HG02970 (cell line): ENCODE results near the gene CENATAC.
"Not testable (repeated sequence)": the region's sequence is repeated elsewhere in the genome, so short reads cannot be mapped to it uniquely, and the experiment has no call there.

Experiments used
- ATAC-seq: cut with Tn5 transposase; IDR thresholded peaks from one replicate; pipeline ENCODE4 v1.9.1; 2021; ENCODE audit warnings: mild to moderate bottlenecking, moderate library complexity, moderate number of reproducible peaks; ENCODE audit not compliant: unreplicated experiment, low FRiP score

CENATAC gene, protein sequence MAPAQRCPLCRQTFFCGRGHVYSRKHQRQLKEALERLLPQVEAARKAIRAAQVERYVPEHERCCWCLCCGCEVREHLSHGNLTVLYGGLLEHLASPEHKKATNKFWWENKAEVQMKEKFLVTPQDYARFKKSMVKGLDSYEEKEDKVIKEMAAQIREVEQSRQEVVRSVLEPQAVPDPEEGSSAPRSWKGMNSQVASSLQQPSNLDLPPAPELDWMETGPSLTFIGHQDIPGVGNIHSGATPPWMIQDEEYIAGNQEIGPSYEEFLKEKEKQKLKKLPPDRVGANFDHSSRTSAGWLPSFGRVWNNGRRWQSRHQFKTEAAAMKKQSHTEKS

GRCh38 chr11:118997627-118998387 is at the start of gene CENATAC:
Gene CENATAC, plus strand, starts transcription at chr11:118998138. Its CDS starts 60 bp downstream, at chr11:118998198.
- peak; percentile 94 for ATAC-seq

GRCh38 chr11:118953265-118953664 is 44.7 kb upstream of the CENATAC start:
- no peak for ATAC-seq

DNA sequence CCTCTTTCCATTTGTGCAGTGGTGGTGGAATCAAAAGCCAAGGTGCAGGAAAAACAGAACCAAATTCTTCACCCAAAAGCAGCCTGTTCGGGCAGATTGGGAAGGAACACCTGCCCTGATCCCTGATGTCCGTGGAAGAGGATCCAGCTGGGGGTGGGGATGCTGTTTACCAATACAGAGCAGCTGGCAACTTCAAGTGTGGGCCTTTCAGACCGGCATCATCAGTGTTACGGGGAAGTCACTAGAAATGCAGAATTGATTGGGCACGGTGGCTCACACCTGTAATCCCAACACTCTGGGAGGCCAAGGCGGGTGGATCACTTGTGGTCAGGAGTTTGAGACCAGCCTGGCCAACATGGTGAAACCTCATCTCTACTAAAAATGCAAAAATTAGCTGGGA is 44.0 kb upstream of the CENATAC start:
- ATAC-seq: not testable (repeated sequence)

DNA sequence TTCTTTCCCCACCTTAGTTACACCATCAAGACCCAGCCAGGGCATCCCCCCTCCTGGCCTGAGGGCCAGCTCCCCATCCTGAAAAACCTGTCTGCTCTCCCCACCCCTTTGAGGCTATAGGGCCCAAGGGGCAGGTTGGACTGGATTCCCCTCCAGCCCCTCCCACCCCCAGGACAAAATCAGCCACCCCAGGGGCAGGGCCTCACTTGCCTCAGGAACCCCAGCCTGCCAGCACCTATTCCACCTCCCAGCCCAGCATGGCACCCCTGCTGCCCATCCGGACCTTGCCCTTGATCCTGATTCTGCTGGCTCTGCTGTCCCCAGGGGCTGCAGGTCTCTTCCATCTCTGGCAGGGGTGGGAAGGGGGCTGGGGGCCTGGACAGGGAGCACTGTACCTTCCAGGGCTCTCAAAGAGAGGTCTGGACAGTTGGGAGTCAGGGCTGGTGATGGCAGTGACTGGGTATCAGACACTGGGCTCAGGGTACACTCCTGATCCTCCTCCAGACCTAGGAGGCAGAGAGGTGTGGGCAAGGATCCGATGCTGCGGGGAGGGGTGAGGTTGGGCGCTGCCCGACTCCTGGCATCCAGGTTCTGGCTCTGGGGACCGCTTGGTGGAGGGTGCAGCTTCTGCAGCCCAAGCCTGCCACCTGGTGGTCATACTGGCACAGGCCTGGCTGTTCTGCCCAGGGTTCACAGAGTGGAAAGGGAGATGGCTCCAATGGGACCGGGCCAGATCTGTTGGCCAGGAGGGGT is 41.7 kb upstream of the CENATAC start, which contains the start of gene UPK2:
TSS of gene UPK2 (plus strand) at position 205 of the 753 bp plus-strand sequence. CDS start at position 258, 53 bp downstream.
- peak; percentile 56 for ATAC-seq

GRCh38 chr11:118956847-118957469 is 41.0 kb upstream of the CENATAC start:
- no peak for ATAC-seq

GRCh38 chr11:118957549-118957948 is 40.4 kb upstream of the CENATAC start:
- no peak for ATAC-seq

- ATAC-seq: no peak
Observed at GRCh38 chr11:118957968-118958367, 40.0 kb upstream of the CENATAC start.

- ATAC-seq: no peak
Observed at GRCh38 chr11:118958577-118958976, 39.4 kb upstream of the CENATAC start.

DNA sequence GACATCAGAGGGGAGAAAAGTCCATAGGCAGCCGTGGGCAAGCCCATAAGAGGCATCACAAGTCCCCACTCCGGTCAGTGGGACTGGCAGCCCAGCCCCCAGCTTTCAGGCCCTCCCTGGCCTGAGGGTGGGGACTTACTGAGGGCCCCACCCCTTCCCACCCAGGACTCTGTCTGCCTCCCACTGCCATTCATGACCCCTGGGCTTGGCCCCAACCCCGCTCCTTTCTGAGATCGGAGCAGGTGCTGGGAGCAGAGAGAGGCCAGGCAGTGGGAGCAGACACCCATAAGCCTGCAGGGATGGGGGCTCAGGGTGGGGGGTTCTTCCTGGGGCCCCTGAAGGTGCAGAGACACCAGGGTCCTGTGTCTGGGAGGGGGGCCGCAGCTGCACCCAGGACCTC is 36.7 kb upstream of the CENATAC start:
- ATAC-seq: no peak

DNA sequence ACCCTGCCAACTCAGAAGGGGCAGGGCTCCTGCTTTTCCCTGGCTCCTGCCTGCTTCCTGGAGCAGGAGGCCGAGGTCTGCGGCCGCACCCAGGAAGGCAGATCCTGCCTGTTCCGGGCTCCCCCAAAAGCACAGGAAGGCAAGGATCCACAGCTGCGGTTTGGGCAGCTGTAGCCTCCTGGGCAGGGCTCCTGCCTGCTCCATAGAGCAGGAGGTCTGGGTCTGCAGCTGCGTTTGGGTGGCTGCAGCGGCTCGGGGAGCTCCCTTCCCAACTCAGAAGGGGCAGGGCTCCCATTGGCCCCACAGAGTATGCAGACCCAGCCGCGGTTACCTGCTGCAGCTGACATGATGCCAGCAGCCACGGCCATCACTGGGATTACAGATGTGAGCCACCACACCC is 36.3 kb upstream of the CENATAC start:
- ATAC-seq: no peak

- ATAC-seq: not testable (repeated sequence)
Observed at GRCh38 chr11:118969508-118969907, 28.4 kb upstream of the CENATAC start.

DNA sequence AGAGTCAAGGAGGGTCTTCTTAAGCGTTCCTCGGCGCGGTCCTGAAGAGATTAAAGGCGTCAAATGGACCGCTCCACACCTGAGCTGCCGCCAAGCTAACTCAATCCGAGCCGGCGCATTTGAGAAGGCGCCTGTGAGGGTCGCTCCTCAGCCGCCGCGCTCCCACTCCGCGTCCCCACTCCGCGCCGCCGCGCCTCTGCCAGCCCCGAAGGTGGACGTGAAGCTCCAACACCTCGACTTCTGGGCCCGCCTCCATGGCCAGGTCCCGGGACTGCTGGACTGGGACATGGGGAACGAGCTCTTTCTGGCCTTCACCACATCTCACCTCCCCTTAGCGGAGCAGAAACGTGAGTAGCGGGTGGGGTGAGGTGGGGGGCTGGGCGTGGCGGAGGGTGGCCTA is 26.3 kb upstream of the CENATAC start, which contains the start of gene FOXR1:
TSS of gene FOXR1 (plus strand) at position 116 of the 400 bp plus-strand sequence. CDS start at position 287, 171 bp downstream.
- ATAC-seq: no peak

GRCh38 chr11:118973985-118974384 is 24.0 kb upstream of the CENATAC start:
- ATAC-seq: no peak

- no peak for ATAC-seq
Observed at GRCh38 chr11:118975771-118976709, 21.9 kb upstream of the CENATAC start.

DNA sequence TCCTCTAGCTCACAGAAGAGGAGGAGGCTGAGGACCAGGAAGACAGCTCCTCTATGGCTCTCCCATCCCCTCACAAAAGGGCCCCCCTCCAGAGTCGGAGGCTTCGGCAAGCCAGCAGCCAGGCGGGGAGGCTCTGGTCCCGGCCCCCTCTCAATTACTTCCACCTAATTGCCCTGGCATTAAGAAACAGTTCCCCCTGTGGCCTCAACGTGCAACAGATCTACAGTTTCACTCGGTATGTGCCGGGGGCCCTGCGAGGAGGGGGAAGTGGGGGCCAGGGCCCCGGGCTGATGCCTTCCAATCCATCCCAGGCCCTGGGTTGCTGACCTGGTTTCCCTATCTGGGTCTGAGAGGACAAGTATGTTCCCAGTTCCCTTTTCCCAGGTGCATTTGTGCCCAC is 18.5 kb upstream of the CENATAC start:
- no peak for ATAC-seq

DNA sequence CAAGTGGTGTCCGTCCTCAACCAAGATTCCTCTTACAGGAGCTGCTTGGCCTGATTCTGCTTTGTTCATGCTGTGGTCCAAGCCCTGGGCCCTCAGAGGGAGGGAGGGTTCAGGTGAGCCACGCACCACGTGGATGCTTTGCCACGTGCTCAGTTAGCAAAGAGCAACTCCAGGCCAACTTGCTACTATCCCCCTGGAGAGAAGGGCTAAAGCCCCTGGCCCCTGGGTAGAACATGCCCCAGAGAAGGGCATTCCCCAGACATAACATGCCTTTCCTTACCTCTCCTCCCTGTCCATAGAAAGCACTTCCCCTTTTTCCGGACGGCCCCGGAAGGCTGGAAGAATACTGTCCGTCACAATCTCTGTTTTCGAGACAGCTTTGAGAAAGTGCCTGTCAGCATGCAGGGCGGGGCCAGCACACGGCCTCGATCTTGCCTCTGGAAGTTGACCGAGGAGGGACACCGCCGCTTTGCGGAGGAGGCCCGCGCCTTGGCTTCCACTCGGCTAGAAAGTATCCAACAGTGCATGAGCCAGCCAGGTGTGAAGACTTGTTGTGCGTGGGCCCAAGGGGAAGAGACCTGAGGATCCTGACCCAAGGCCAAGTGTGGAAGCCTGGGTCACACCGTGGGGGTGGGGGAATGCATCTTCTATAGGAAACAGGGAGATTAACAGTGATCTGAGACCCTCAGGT is 17.6 kb upstream of the CENATAC start:
- ATAC-seq: no peak

DNA sequence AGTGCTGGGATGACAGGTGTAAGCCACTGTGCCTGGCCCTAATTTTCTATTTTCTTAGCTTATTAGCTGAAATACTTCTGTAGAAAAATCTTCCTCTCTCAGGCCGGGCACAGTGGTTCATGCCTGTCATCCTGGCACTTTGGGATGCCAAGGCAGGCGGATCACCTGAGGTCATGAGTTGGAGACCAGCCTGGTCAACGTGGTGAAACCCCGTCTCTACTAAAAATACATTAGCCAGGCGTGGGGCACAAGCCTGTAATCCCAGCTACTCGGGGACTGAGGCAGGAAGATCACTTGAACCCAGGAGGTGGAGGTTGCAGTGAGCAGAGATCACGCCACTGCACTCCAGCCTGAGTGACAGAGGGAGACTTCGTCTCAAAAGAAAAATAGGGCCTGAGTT is 13.6 kb upstream of the CENATAC start:
- ATAC-seq: not testable (repeated sequence)

- no peak for ATAC-seq
Observed at GRCh38 chr11:118984825-118985224, 13.1 kb upstream of the CENATAC start.

- no peak for ATAC-seq
Observed at GRCh38 chr11:118988280-118988679, 9.7 kb upstream of the CENATAC start.
